Bone marrow (tissue), 2 donors: ENCODE results near the gene APP.
"Not testable (repeated sequence)": the region's sequence is repeated elsewhere in the genome, so short reads cannot be mapped to it uniquely, and the experiment has no call there.

Experiments
- DNase-seq, 2 donors: peaks; one replicate each; lab custom pipeline; 2025; lab: John Stamatoyannopoulos, UW

APP gene

GRCh38 chr21:26162081-26162480, 8.5 kb downstream of the APP start:
- DNase-seq: no peak

- no peak for DNase-seq
These were observed 10.7 kb downstream of the APP start for GRCh38 chr21:26159869-26160268.

- no peak for DNase-seq
These were observed 12.8 kb downstream of the APP start for GRCh38 chr21:26157801-26158200.

- DNase-seq: no peak
These were observed 15.8 kb downstream of the APP start for GRCh38 chr21:26154753-26155152.

GRCh38 chr21:26153758-26154157, 16.8 kb downstream of the APP start:
- DNase-seq: no peak

- DNase-seq: no peak
These were observed 21.7 kb downstream of the APP start for GRCh38 chr21:26148840-26149354.

- DNase-seq: no peak
These were observed 22.3 kb downstream of the APP start for GRCh38 chr21:26148071-26148839.

GRCh38 chr21:26147535-26147934, 23.0 kb downstream of the APP start:
- DNase-seq: no peak

GRCh38 chr21:26146681-26147080, 23.9 kb downstream of the APP start:
- no peak for DNase-seq

- no peak for DNase-seq
These were observed 26.5 kb downstream of the APP start for GRCh38 chr21:26144031-26144430.

- DNase-seq: no peak
These were observed 28.2 kb downstream of the APP start for GRCh38 chr21:26142363-26142762.

- DNase-seq: no peak
These were observed 29.6 kb downstream of the APP start for GRCh38 chr21:26140926-26141325.

GRCh38 chr21:26140164-26140579, 30.4 kb downstream of the APP start:
- DNase-seq: no peak

GRCh38 chr21:26138615-26139257, 31.8 kb downstream of the APP start:
- no peak for DNase-seq

- no peak for DNase-seq
These were observed 33.0 kb downstream of the APP start for GRCh38 chr21:26137379-26138060.

GRCh38 chr21:26136671-26137070, 33.9 kb downstream of the APP start:
- DNase-seq: no peak

GRCh38 chr21:26135520-26135919, 35.0 kb downstream of the APP start:
- no peak for DNase-seq

- DNase-seq: no peak
These were observed 39.0 kb downstream of the APP start for GRCh38 chr21:26131554-26131953.

GRCh38 chr21:26131053-26131452, 39.5 kb downstream of the APP start:
- DNase-seq: not testable (repeated sequence)

- DNase-seq: peak in 1 of 2 donors; percentile 28
These were observed 40.2 kb downstream of the APP start for GRCh38 chr21:26130249-26130881.

GRCh38 chr21:26127918-26128317, 42.7 kb downstream of the APP start:
- DNase-seq: peak in 1 of 2 donors; percentile 32

GRCh38 chr21:26127073-26127814, 43.3 kb downstream of the APP start:
- no peak for DNase-seq
